Osteocyte (in vitro differentiated cells): ENCODE data around the gene THAP11. TPM values are rescaled to one million over a fixed set of nuclear protein-coding genes. Genes with fewer than 3 reads are reported as not detected.

ENCODE experiments used
- DNase-seq: peaks from one replicate; pipeline ENCODE4 v3.0.0; 2021; ENCODE audit warnings: mixed read lengths; ENCODE audit not compliant: unreplicated experiment; ENCODE audit errors: extremely low spot score
- H3K27ac Mint-ChIP-seq: one replicate; pipeline ENCODE4 v1.8.0; 2021; ENCODE audit warnings: mild to moderate bottlenecking, mixed read lengths; ENCODE audit not compliant: unreplicated experiment
- H3K27me3 Mint-ChIP-seq: one replicate; pipeline ENCODE4 v1.8.0; 2021; ENCODE audit warnings: mixed read lengths; ENCODE audit not compliant: unreplicated experiment
- H3K36me3 Mint-ChIP-seq: one replicate; pipeline ENCODE4 v1.8.0; 2021; ENCODE audit warnings: mixed read lengths; ENCODE audit not compliant: unreplicated experiment
- H3K4me1 Mint-ChIP-seq: one replicate; pipeline ENCODE4 v1.8.0; 2021; ENCODE audit warnings: mixed read lengths; ENCODE audit not compliant: unreplicated experiment
- H3K4me3 Mint-ChIP-seq: one replicate; pipeline ENCODE4 v1.8.0; 2021; ENCODE audit warnings: mild to moderate bottlenecking, moderate library complexity, mixed read lengths; ENCODE audit not compliant: unreplicated experiment
- H3K9me3 Mint-ChIP-seq: one replicate; pipeline ENCODE4 v1.8.0; 2021; ENCODE audit warnings: mixed read lengths; ENCODE audit not compliant: unreplicated experiment
- total RNA-seq: library from RNA; stranded (reverse); gene quantifications from 2 replicates; pipeline ENCODE4 v1.2.1, GENCODE V29; 2021
- TF ChIP-seq, protein P1 (sequence below): fragments of 200-600 bp; sonication (generic); IDR thresholded peaks from 2 replicates; pipeline ENCODE4 v1.5.0; 2021; ENCODE audit warnings: antibody characterized with exemption, mild to moderate bottlenecking, moderate library complexity

Gene THAP11
- total RNA-seq, 1 donor from 2014 or later, result 30.0 TPM

DNA sequence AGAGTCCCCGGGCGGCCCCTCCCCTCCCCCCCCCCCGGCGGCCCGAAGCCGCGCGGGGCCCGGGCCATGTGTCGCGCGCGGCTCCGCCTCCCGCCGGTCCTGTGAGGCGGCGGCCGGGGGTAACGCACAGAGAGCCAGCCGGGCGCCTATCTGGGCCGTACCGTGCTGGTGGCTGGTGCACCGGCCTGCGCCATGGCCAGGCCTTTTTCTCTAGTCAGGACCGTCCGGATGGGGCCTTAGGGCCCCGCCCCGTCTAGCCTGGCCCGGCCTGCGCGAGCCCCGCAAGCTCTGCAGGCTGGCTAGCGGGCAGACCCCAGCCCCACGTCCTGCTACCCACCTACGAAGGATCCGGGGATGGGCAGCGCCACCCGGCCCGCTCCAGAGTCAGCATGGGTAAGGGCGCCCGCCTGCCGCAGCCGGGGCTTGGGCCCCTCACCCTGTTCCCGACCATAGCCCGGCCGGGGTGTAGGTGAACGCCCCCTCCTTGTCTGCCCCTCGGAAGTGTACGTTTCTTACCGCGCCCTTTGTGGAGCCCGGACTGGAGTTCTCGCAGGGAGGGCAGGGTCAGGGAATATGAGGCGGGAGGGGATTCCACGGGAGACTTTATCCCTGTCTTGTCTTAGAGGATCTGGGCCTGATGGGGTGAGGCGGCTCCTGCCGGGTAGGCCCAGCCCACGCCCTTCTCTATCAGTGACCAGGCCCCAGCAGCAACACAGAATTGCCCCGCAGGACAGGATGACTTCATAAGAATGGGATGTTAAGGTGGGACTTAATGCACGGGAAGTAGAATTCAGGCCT lies 5.1 kb downstream of the THAP11 start, which contains the start of gene CENPT:
Gene CENPT, minus strand, starts transcription at position 630 of the 798 bp plus-strand sequence. CDS start 13,834 bp downstream, outside the sequence.
- no peaks in the 10 kb centered on the region for H3K36me3 Mint-ChIP-seq
- H3K27ac Mint-ChIP-seq, result peak within 1 kb of the TSS; percentile 96
- no peaks in the 10 kb centered on the region for H3K27me3 Mint-ChIP-seq
- no peaks in the 10 kb centered on the region for H3K9me3 Mint-ChIP-seq
- TF ChIP-seq, protein P1, sequence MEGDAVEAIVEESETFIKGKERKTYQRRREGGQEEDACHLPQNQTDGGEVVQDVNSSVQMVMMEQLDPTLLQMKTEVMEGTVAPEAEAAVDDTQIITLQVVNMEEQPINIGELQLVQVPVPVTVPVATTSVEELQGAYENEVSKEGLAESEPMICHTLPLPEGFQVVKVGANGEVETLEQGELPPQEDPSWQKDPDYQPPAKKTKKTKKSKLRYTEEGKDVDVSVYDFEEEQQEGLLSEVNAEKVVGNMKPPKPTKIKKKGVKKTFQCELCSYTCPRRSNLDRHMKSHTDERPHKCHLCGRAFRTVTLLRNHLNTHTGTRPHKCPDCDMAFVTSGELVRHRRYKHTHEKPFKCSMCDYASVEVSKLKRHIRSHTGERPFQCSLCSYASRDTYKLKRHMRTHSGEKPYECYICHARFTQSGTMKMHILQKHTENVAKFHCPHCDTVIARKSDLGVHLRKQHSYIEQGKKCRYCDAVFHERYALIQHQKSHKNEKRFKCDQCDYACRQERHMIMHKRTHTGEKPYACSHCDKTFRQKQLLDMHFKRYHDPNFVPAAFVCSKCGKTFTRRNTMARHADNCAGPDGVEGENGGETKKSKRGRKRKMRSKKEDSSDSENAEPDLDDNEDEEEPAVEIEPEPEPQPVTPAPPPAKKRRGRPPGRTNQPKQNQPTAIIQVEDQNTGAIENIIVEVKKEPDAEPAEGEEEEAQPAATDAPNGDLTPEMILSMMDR, result no peak
- H3K4me1 Mint-ChIP-seq, result peaks cover 49% of the 10 kb centered on the region
- peak within 1 kb of the TSS; percentile 90 for H3K4me3 Mint-ChIP-seq
- no peak for DNase-seq

DNA sequence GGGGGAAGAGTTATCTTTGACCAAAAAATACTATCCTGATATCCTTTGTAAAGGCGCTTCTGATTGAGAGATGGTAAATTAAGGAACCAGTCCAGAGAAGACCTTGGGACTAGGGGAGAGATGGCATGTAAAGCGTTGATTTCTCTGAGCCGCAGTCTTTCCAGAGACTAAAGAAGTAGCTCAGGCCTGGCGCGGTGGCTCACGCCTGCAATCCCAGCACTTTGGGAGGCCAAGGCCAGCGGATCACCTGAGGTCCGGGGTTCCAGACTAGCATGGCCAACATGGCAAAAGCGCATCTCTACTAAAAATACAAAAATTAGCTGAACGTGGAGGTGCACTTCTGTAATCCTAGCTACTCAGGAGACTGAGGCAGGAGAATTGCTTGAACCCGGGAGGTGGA lies 6.0 kb downstream of the THAP11 start:
- Mint-ChIP-seq H3K27me3 (no peaks in the 10 kb centered on the region), H3K27ac (peak overlapping the region; percentile 83), H3K4me1 (peaks cover 45% of the 10 kb centered on the region)

DNA sequence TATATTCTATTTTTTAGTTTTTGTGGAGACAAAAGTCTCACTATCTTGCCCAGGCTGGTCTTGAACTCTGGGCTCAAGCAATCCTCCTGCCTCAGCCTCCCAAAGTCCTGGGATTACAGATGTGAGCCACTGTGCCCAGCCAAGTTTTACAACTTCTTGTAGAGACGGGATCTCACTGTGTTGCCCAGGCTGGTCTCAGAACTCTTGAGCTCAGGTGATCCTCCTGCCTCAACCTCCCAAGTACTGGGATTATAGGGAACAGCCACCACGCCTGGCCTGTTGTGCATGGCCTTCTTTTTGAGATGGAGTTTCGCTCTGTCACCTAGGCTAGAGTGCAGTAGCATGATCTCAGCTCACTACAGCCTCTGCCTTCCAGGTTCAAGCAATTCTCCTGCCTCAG lies 11.6 kb downstream of the THAP11 start:
- Mint-ChIP-seq H3K4me1 (peaks cover 30% of the 10 kb centered on the region), H3K27ac (no peak overlapping the region), H3K36me3 (no peaks in the 10 kb centered on the region), H3K4me3 (no peak overlapping the region), H3K27me3 (no peaks in the 10 kb centered on the region), H3K9me3 (no peaks in the 10 kb centered on the region)
- DNase-seq, result no peak
- TF ChIP-seq, protein P1, result no peak

More for the DNA sequence above, 6.0 kb downstream of the THAP11 start:
- H3K9me3 Mint-ChIP-seq, result no peaks in the 10 kb centered on the region
- peak overlapping the region; percentile 90 for H3K4me3 Mint-ChIP-seq
- DNase-seq, result no peak
- no peaks in the 10 kb centered on the region for H3K36me3 Mint-ChIP-seq
- TF ChIP-seq, protein P1, result no peak

DNA sequence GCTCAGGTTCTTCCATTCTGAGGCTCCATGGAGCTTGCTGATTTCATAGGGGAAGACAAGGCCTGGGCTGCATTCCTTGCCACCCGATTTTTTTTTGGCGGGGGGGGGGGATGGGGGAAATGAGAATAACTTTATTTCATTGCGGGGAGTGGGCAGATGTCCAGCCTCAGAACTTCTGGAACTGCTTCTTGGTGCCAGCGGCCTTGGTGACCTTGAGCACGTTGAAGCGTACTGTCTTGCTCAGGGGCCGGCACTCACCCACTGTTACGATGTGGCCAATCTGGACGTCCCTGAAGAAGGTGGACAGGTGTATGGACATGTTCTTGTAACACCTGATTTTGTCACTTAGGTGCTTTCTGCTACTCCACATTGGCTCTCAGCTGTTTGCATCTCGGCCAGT lies 13.7 kb downstream of the THAP11 start:
- Mint-ChIP-seq H3K27ac (peak overlapping the region; percentile 31), H3K4me1 (peaks cover 28% of the 10 kb centered on the region), H3K4me3 (no peak overlapping the region), H3K9me3 (no peaks in the 10 kb centered on the region), H3K36me3 (peaks cover 2% of the 10 kb centered on the region), H3K27me3 (no peaks in the 10 kb centered on the region)
- TF ChIP-seq, protein P1, result no peak
- no peak for DNase-seq

DNA sequence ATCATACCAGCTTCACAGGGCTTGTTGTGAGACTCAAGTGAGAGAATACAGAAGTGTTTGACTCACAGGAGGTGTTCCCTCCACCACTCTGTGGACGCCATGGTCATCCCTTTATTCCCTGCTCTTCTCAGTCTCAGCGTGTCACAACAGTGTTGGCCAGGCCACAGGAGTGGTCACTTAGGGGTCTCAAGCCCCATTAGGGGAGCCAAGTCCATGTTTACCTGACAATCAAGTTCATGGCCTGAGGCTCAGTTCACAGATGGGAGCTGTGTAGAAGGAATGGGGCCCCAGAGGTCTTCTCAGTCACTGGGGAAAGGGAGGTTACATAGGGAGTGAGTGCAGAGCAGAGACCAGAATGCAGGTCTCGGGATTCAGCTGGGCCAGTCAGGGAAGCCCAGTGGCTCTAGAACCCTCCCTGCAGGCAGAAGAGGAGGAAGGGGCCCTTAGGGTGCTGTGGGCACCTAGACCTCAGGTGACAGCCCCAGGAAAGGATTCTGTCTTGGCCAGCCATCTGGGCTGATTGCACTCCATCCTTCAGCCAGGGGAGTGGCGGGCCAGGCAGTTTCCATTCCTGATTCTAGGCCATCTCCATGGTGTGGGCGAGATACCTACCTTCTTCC lies 14.9 kb downstream of the THAP11 start:
- Mint-ChIP-seq H3K36me3 (peaks cover 6% of the 10 kb centered on the region), H3K27ac (peak overlapping the region; percentile 87), H3K4me3 (no peak overlapping the region), H3K27me3 (no peaks in the 10 kb centered on the region), H3K4me1 (peaks cover 36% of the 10 kb centered on the region), H3K9me3 (no peaks in the 10 kb centered on the region)
- no peak for DNase-seq
- TF ChIP-seq, protein P1, result no peak
